HEK293T (cell line): Measurements from ENCODE around the gene SMYD5.

ENCODE experiments used
- FOXA1 ChIP-seq: fragments of 450-650 bp; IDR thresholded peaks from 2 replicates; pipeline ENCODE4 v1.6.1; 2016; ENCODE audit warnings: mild to moderate bottlenecking
- FOXM1 ChIP-seq: fragments of 450-650 bp; IDR thresholded peaks from 2 replicates; pipeline ENCODE4 v1.6.1; 2017; ENCODE audit warnings: mild to moderate bottlenecking, borderline replicate concordance
- HDGF ChIP-seq: fragments of 450-650 bp; IDR thresholded peaks from 2 replicates; pipeline ENCODE4 v1.6.1; 2017; ENCODE audit warnings: antibody characterized with exemption, borderline replicate concordance
- L3MBTL2 ChIP-seq: fragments of 450-650 bp; conservative IDR thresholded peaks from 2 replicates; pipeline ENCODE4 v1.6.1; 2016; ENCODE audit warnings: mild to moderate bottlenecking
- NFRKB ChIP-seq: fragments of 450-650 bp; IDR thresholded peaks from 2 replicates; pipeline ENCODE4 v1.6.1; 2016; ENCODE audit warnings: mild to moderate bottlenecking, moderate library complexity
- PKNOX1 ChIP-seq: fragments of 450-650 bp; IDR thresholded peaks from 2 replicates; pipeline ENCODE4 v1.6.1; 2016
- SP1 ChIP-seq: fragments of 450-650 bp; IDR thresholded peaks from 2 replicates; pipeline ENCODE4 v1.6.1; 2017
- TARDBP ChIP-seq: fragments of 450-650 bp; IDR thresholded peaks from 2 replicates; pipeline ENCODE4 v1.6.1; 2016

DNA sequence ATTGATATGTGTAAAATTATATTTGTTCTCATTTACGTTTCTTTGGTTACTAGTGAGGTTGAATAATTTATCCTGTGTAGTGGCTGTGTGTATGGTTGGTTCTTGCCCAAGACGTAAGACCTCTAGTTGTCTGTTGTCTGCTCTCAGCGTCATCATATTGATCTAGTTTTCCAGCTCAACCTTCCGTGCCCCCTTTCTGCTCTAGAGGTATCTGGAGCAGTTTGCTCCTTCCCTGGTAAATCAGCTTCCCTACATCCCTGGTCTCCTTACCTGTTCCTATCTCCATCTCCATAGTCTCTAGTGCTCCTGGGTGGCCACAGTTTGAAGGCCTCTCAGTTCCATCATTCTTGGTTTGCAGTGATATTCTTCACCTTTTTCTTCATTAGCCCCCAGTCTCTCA lies 1.2 kb downstream of the SMYD5 start:
- no peak for TF ChIP-seq HDGF
- TF ChIP-seq FOXA1, result no peak
- no peak for TF ChIP-seq FOXM1
- no peak for TF ChIP-seq SP1
- TF ChIP-seq NFRKB, result no peak
- TF ChIP-seq L3MBTL2, result no peak
- no peak for TF ChIP-seq PKNOX1
- TF ChIP-seq TARDBP, result no peak
